Endodermal cell (in vitro differentiated cells): ENCODE measurements around the gene CCDC69. TPM values are rescaled to one million over a fixed set of nuclear protein-coding genes. Genes with fewer than 3 reads are reported as not detected.
"Not testable (repeated sequence)": the region's sequence is repeated elsewhere in the genome, so short reads cannot be mapped to it uniquely, and the experiment has no call there.

Experiments
- DNase-seq: peaks from one replicate; pipeline ENCODE4 v3.0.0-alpha.2; 2017
- H3K27ac ChIP-seq: 2 replicates; pipeline ENCODE4 v1.5.1; 2013; ENCODE audit warnings: mild to moderate bottlenecking, low read depth, low read length, moderate library complexity
- H3K27me3 ChIP-seq: 2 replicates; pipeline ENCODE4 v1.6.1; 2013; ENCODE audit warnings: mild to moderate bottlenecking, low read length, moderate library complexity; ENCODE audit not compliant: insufficient read depth, control insufficient read depth, poor library complexity, severe bottlenecking
- H3K36me3 ChIP-seq: 2 replicates; pipeline ENCODE4 v1.7.0; 2013; ENCODE audit warnings: mild to moderate bottlenecking, low read length, moderate library complexity; ENCODE audit not compliant: control insufficient read depth, insufficient read depth
- H3K4me1 ChIP-seq: one replicate; pipeline ENCODE4 v1.7.0; 2013; ENCODE audit warnings: low read length; ENCODE audit not compliant: control insufficient read depth, insufficient read depth
- H3K4me3 ChIP-seq: 2 replicates; pipeline ENCODE4 v1.5.1; 2013; ENCODE audit warnings: mild to moderate bottlenecking, low read length, moderate library complexity
- H3K9ac ChIP-seq: 2 replicates; pipeline ENCODE4 v1.6.1; 2013; ENCODE audit warnings: mild to moderate bottlenecking, low read length, moderate library complexity; ENCODE audit not compliant: poor library complexity, severe bottlenecking; ENCODE audit errors: extremely low read depth
- H3K9me3 ChIP-seq: 2 replicates; pipeline ENCODE4 v1.6.1; 2013; ENCODE audit warnings: mild to moderate bottlenecking, low read length, moderate library complexity; ENCODE audit not compliant: control insufficient read depth
- H3K27ac Mint-ChIP-seq: 2 replicates; pipeline ENCODE4 v1.8.0; 2020; ENCODE audit warnings: mixed read lengths
- H3K27me3 Mint-ChIP-seq: 2 replicates; pipeline ENCODE4 v1.8.0; 2021; ENCODE audit warnings: mild to moderate bottlenecking, mixed read lengths; ENCODE audit not compliant: insufficient read depth
- H3K36me3 Mint-ChIP-seq: 2 replicates; pipeline ENCODE4 v1.8.0; 2020; ENCODE audit warnings: low read depth, mixed read lengths
- H3K4me1 Mint-ChIP-seq: 2 replicates; pipeline ENCODE4 v1.8.0; 2020; ENCODE audit warnings: mixed read lengths
- H3K4me3 Mint-ChIP-seq: 2 replicates; pipeline ENCODE4 v1.8.0; 2020; ENCODE audit warnings: mild to moderate bottlenecking, moderate library complexity, mixed read lengths
- H3K9me3 Mint-ChIP-seq: 2 replicates; pipeline ENCODE4 v1.8.0; 2020; ENCODE audit warnings: mild to moderate bottlenecking, mixed read lengths
- CTCF ChIP-seq: fragments of 200-600 bp; sonication (generic); conservative IDR thresholded peaks from 2 replicates; pipeline ENCODE4 v1.5.0; 2021; ENCODE audit warnings: antibody characterized with exemption, mild to moderate bottlenecking
- WGBS, 2 experiments: methylation state at CpG; one replicate each; pipeline versions ENCODE4 v1.1.5 to v1.1.7; 2013; ENCODE audit warnings: missing lambda C conversion rate in 2 of 2, mixed read lengths in 1 of 2; ENCODE audit not compliant: insufficient coverage in 1 of 2, insufficient read length in 1 of 2; 5-methylcytosine and 5-hydroxymethylcytosine counted together
- total RNA-seq, 2 donors: library from RNA; stranded (reverse); fragmentation: NEBNext Ultra II Directional in 1 of 2; extraction: Animal tissue kit (Norgen Biotek cat#: 25700) in 1 of 2; gene quantifications; 2 replicates in 1 of 2; 3 replicates in 1 of 2; pipeline ENCODE4 v1.2.1, GENCODE V29; 2021

The CCDC69 gene
- total RNA-seq, 2 donors from 2014 or later, result 4.4 to 6.4 TPM

DNA sequence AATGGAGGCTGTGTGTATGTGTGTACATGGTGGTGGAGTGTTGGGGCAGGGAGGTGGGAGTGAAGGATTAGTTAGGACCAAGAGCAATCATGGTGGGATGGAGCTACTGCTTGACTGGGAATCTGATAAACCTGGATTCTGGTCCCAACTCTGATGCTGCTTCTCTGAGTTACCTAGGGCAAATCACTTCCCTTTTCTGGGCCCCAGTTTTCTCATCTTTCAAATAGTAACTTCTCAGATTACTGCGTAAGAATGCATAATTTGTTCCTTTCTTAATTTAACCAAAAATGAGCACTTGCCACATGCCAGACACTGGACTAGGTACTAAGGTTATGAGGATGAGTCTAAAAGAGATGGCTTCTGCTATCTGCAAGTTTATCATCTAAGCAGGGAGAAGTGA lies 45.5 kb downstream of the CCDC69 start:
- no peak overlapping the region for H3K9ac ChIP-seq
- Mint-ChIP-seq H3K27ac (no peak overlapping the region), H3K27me3 (peaks cover 8% of the 10 kb centered on the region), H3K4me3 (no peak overlapping the region), H3K4me1 (peaks cover 2% of the 10 kb centered on the region), H3K36me3 (no peaks in the 10 kb centered on the region), H3K9me3 (no peaks in the 10 kb centered on the region)
- no peak for TF ChIP-seq CTCF
- no peaks in the 10 kb centered on the region for H3K4me1 ChIP-seq
- no peak overlapping the region for H3K27ac ChIP-seq
- no peaks in the 10 kb centered on the region for H3K36me3 ChIP-seq
- WGBS, 2 experiments, result 80 to 95% methylated on average over 1 of the region's 1 CpG
- no peak overlapping the region for H3K4me3 ChIP-seq
- H3K27me3 ChIP-seq, result no peaks in the 10 kb centered on the region
- no peaks in the 10 kb centered on the region for H3K9me3 ChIP-seq
- no peak for DNase-seq

GRCh38 chr5:151176268-151176667 lies 47.6 kb downstream of the CCDC69 start:
- DNase-seq, H3K36me3 ChIP-seq, H3K9me3 ChIP-seq, H3K36me3 Mint-ChIP-seq, H3K4me1 Mint-ChIP-seq, H3K27ac ChIP-seq, H3K27me3 Mint-ChIP-seq, H3K9me3 Mint-ChIP-seq, H3K27ac Mint-ChIP-seq, H3K4me3 Mint-ChIP-seq, H3K9ac ChIP-seq, H3K4me1 ChIP-seq, H3K27me3 ChIP-seq, H3K4me3 ChIP-seq: not testable (repeated sequence)
- 93 to 94% methylated on average over 5 of the region's 5 CpGs for WGBS, 2 experiments

- H3K36me3 Mint-ChIP-seq, result no peaks in the 10 kb centered on the region
- Histone ChIP-seq H3K27me3 (no peaks in the 10 kb centered on the region), H3K4me1 (no peaks in the 10 kb centered on the region), H3K4me3 (no peak overlapping the region), H3K27ac (no peak overlapping the region), H3K36me3 (no peaks in the 10 kb centered on the region), H3K9me3 (no peaks in the 10 kb centered on the region), H3K9ac (no peak overlapping the region)
- H3K27me3 Mint-ChIP-seq, result peaks cover 9% of the 10 kb centered on the region
- no peaks in the 10 kb centered on the region for H3K9me3 Mint-ChIP-seq
- no peak overlapping the region for H3K4me3 Mint-ChIP-seq
- TF ChIP-seq CTCF, result no peak
- H3K27ac Mint-ChIP-seq, result no peak overlapping the region
- H3K4me1 Mint-ChIP-seq, result peaks cover 2% of the 10 kb centered on the region
- DNase-seq, result peak; percentile 90
- 92% methylated on average over 12 to 15 of the region's 15 CpGs for WGBS, 2 experiments
Measured at GRCh38 chr5:151174612-151175101, 49.2 kb downstream of the CCDC69 start.
